GM23248 (cell line): Measurements from ENCODE around the gene YWHAQ. TPM values are rescaled to one million over a fixed set of nuclear protein-coding genes. Genes with fewer than 3 reads are reported as not detected.

Experiments
- DNase-seq: peaks from one replicate; pipeline ENCODE4 v3.0.0-alpha.2; 2015
- H2AFZ ChIP-seq: fragments of 200-600 bp; sonication (generic); 2 replicates; pipeline ENCODE4 v1.6.1; 2016; ENCODE audit warnings: antibody characterized with exemption
- H3F3A ChIP-seq: fragments of 200-600 bp; sonication (generic); 2 replicates; pipeline ENCODE4 v1.6.1; 2016; ENCODE audit warnings: mild to moderate bottlenecking, antibody characterized with exemption, mixed run types; ENCODE audit not compliant: insufficient read depth
- H3K27ac ChIP-seq: fragments of 200-600 bp; sonication (generic); 2 replicates; pipeline ENCODE4 v1.5.1; 2016; ENCODE audit warnings: mild to moderate bottlenecking
- H3K27me3 ChIP-seq: fragments of 200-600 bp; sonication (generic); replicated peaks from 2 replicates; pipeline ENCODE4 v1.6.1; 2016; ENCODE audit warnings: mild to moderate bottlenecking; ENCODE audit not compliant: insufficient read depth
- H3K36me3 ChIP-seq: fragments of 200-600 bp; sonication (generic); 2 replicates; pipeline ENCODE4 v1.6.1; 2016; ENCODE audit warnings: low read depth, mild to moderate bottlenecking
- H3K4me1 ChIP-seq: fragments of 200-600 bp; sonication (generic); 2 replicates; pipeline ENCODE4 v1.6.1; 2016; ENCODE audit warnings: mild to moderate bottlenecking; ENCODE audit not compliant: insufficient read depth
- H3K4me2 ChIP-seq: fragments of 200-600 bp; sonication (generic); one replicate; pipeline ENCODE4 v1.6.1; 2016; ENCODE audit warnings: mild to moderate bottlenecking; ENCODE audit not compliant: unreplicated experiment
- H3K4me3 ChIP-seq: fragments of 200-600 bp; sonication (generic); 2 replicates; pipeline ENCODE4 v1.5.1; 2016; ENCODE audit warnings: mild to moderate bottlenecking
- H3K79me2 ChIP-seq: fragments of 200-600 bp; sonication (generic); 2 replicates; pipeline ENCODE4 v1.6.1; 2016; ENCODE audit warnings: mild to moderate bottlenecking; ENCODE audit not compliant: insufficient read depth
- H3K9ac ChIP-seq: fragments of 200-600 bp; sonication (generic); 2 replicates; pipeline ENCODE4 v1.6.1; 2016; ENCODE audit warnings: mild to moderate bottlenecking
- H3K9me2 ChIP-seq: fragments of 200-600 bp; sonication (generic); 2 replicates; pipeline ENCODE4 v1.6.1; 2016; ENCODE audit warnings: mixed run types, mild to moderate bottlenecking, moderate library complexity; ENCODE audit not compliant: insufficient read depth
- H3K9me3 ChIP-seq: fragments of 200-600 bp; sonication (generic); one replicate; pipeline ENCODE4 v1.6.1; 2017; ENCODE audit warnings: low read depth
- H4K20me1 ChIP-seq: fragments of 200-600 bp; sonication (generic); 2 replicates; pipeline ENCODE4 v1.6.0; 2016; ENCODE audit not compliant: insufficient read depth
- EZH2 ChIP-seq: fragments of 200-600 bp; sonication (generic); IDR thresholded peaks from 2 replicates; pipeline ENCODE4 v1.6.1; 2018; ENCODE audit warnings: antibody characterized with exemption, mild to moderate bottlenecking; ENCODE audit not compliant: insufficient read depth, poor library complexity, severe bottlenecking
- EZH2phosphoT487 ChIP-seq: fragments of 200-600 bp; sonication (generic); IDR thresholded peaks from 2 replicates; pipeline ENCODE4 v1.6.1; 2018; ENCODE audit warnings: antibody characterized with exemption, moderate library complexity, mild to moderate bottlenecking, low read depth; ENCODE audit not compliant: insufficient read depth
- WGBS, 2 experiments: methylation state at CpG; one replicate each; pipeline ENCODE4 v1.1.6; 2015 to 2017; ENCODE audit warnings: low lambda C conversion rate in 2 of 2, low coverage in 1 of 2; ENCODE audit errors: missing lambda C conversion rate in 2 of 2; 5-methylcytosine and 5-hydroxymethylcytosine counted together
- in situ Hi-C: fragments of 300-500 bp; cut with MboI; formaldehyde crosslinking; loops from 2 replicates; pipeline ENCODE4 v1.15.0; 2020
- polyA plus RNA-seq: library from polyadenylated mRNA; unstranded; fragments of >200 nt; fragmentation: Nextera tagmentation; extraction: Ambion mirVana; gene quantifications from 2 replicates; pipeline ENCODE4 v1.2.1, GENCODE V29; 2016
- total RNA-seq: library from RNA; depleted of rRNA; stranded (reverse); fragments of >200 nt; shearing (Covaris generic); gene quantifications from 2 replicates; pipeline ENCODE4 v1.2.3, GENCODE V29; 2014

The YWHAQ gene
- total and polyA plus RNA-seq, 2 experiments from 2014 or later, result 400 to 694 TPM

GRCh38 chr2:9675415-9676351 lies 44.9 kb upstream of the YWHAQ start:
- in situ Hi-C loops, result no loop called here
- Histone ChIP-seq H3K9ac (peak overlapping the region; percentile 80), H2AFZ (peak overlapping the region; percentile 76), H3K79me2 (no peaks in the 10 kb centered on the region), H3K27ac (peak overlapping the region; percentile 93), H3K4me3 (peak overlapping the region; percentile 65), H3K9me3 (no peaks in the 10 kb centered on the region), H3K4me2 (peak overlapping the region; percentile 67), H3F3A (peaks cover 27% of the 10 kb centered on the region), H4K20me1 (no peaks in the 10 kb centered on the region), H3K36me3 (no peaks in the 10 kb centered on the region), H3K9me2 (no peaks in the 10 kb centered on the region), H3K4me1 (peaks cover 21% of the 10 kb centered on the region), H3K27me3 (no peaks in the 10 kb centered on the region)
- TF ChIP-seq EZH2 (no peak), EZH2phosphoT487 (no peak)
- DNase-seq, result peak; percentile 97
- 12 to 13% methylated on average over 14 of the region's 14 CpGs for WGBS, 2 experiments

GRCh38 chr2:9674891-9675414 lies 44.2 kb upstream of the YWHAQ start:
- in situ Hi-C loops, result no loop called here
- 70 to 83% methylated on average over 5 of the region's 5 CpGs for WGBS, 2 experiments

GRCh38 chr2:9673914-9674481 lies 43.2 kb upstream of the YWHAQ start:
- Histone ChIP-seq H3K27me3 (no peaks in the 10 kb centered on the region), H3K9me3 (no peaks in the 10 kb centered on the region), H3K79me2 (no peaks in the 10 kb centered on the region), H3K27ac (no peak overlapping the region), H2AFZ (no peak overlapping the region), H3K36me3 (no peaks in the 10 kb centered on the region), H3K4me1 (peaks cover 24% of the 10 kb centered on the region), H3K9me2 (no peaks in the 10 kb centered on the region), H4K20me1 (no peaks in the 10 kb centered on the region), H3F3A (peaks cover 31% of the 10 kb centered on the region), H3K4me2 (no peak overlapping the region), H3K9ac (no peak overlapping the region), H3K4me3 (no peak overlapping the region)
- WGBS, 2 experiments, result 85% methylated on average over 6 of the region's 6 CpGs
- in situ Hi-C loops, result no loop called here
- DNase-seq, result no peak
- TF ChIP-seq EZH2phosphoT487 (no peak), EZH2 (no peak)

More at GRCh38 chr2:9674891-9675414, 44.2 kb upstream of the YWHAQ start:
- Histone ChIP-seq H3K79me2 (no peaks in the 10 kb centered on the region), H3K36me3 (no peaks in the 10 kb centered on the region), H3K9ac (peak overlapping the region; percentile 80), H2AFZ (peak overlapping the region; percentile 76), H3K4me2 (peak overlapping the region; percentile 67), H3F3A (peaks cover 27% of the 10 kb centered on the region), H3K27me3 (no peaks in the 10 kb centered on the region), H3K4me3 (peak overlapping the region; percentile 65), H4K20me1 (no peaks in the 10 kb centered on the region), H3K9me2 (no peaks in the 10 kb centered on the region), H3K4me1 (peaks cover 21% of the 10 kb centered on the region), H3K9me3 (no peaks in the 10 kb centered on the region), H3K27ac (peak overlapping the region; percentile 93)
- TF ChIP-seq EZH2, result no peak
- no peak for TF ChIP-seq EZH2phosphoT487
- no peak for DNase-seq

GRCh38 chr2:9668687-9669345 lies 38.0 kb upstream of the YWHAQ start:
- Histone ChIP-seq H3K9me2 (no peaks in the 10 kb centered on the region), H3F3A (0 out of 2 replicates have a peak, but pooled peaks cover 12% of the 10 kb centered on the region), H3K4me2 (no peak overlapping the region), H2AFZ (peak overlapping the region; percentile 36; the same call in 1 of the 2 replicates), H3K27me3 (no peaks in the 10 kb centered on the region), H4K20me1 (no peaks in the 10 kb centered on the region), H3K9ac (no peak overlapping the region), H3K36me3 (no peaks in the 10 kb centered on the region), H3K79me2 (no peaks in the 10 kb centered on the region), H3K4me1 (peaks cover 24% of the 10 kb centered on the region), H3K27ac (peak overlapping the region; percentile 5; the same call in 1 of the 2 replicates), H3K9me3 (no peaks in the 10 kb centered on the region), H3K4me3 (no peak overlapping the region)
- 40 to 41% methylated on average over 5 of the region's 5 CpGs for WGBS, 2 experiments
- TF ChIP-seq EZH2phosphoT487, result no peak
- TF ChIP-seq EZH2, result no peak
- peak; percentile 36 for DNase-seq
- in situ Hi-C loops, result no loop called here
